Endothelial cell of umbilical vein (primary cell): ENCODE results near the gene OR2Y1.

Experiments
- CTCF ChIP-seq, 2 donors: IDR thresholded peaks; 1 replicate in 1 of 2; 2 replicates in 1 of 2; pipeline ENCODE4 v1.5.1; 2011; ENCODE audit warnings: low read length in 2 of 2, mild to moderate bottlenecking in 2 of 2, moderate library complexity in 2 of 2, control low read depth in 1 of 2, inconsistent platforms in 1 of 2, low read depth in 1 of 2; ENCODE audit not compliant: insufficient read depth in 1 of 2; ENCODE audit errors: extremely low read depth in 1 of 2
- EZH2 ChIP-seq: IDR thresholded peaks from 2 replicates; pipeline ENCODE4 v1.6.1; 2012; ENCODE audit warnings: borderline replicate concordance, low read depth, mild to moderate bottlenecking, moderate library complexity, low read length, inconsistent platforms; ENCODE audit not compliant: severe bottlenecking
- GATA2 ChIP-seq: IDR thresholded peaks from 2 replicates; pipeline ENCODE4 v1.7.0; 2011; ENCODE audit warnings: low read depth, mild to moderate bottlenecking, moderate library complexity, mixed read lengths, low read length; ENCODE audit not compliant: insufficient read length, insufficient read depth
- JUN ChIP-seq: IDR thresholded peaks from 2 replicates; pipeline ENCODE4 v1.6.1; 2011; ENCODE audit warnings: borderline replicate concordance, low read depth; ENCODE audit not compliant: insufficient read length, insufficient read depth
- MAX ChIP-seq: IDR thresholded peaks from 2 replicates; pipeline ENCODE4 v1.6.1; 2011; ENCODE audit not compliant: insufficient read depth, insufficient read length
- MYC ChIP-seq: IDR thresholded peaks from one replicate; pipeline ENCODE4 v1.6.1; 2011; ENCODE audit warnings: mild to moderate bottlenecking, low read depth, low read length
- POLR2A ChIP-seq: IDR thresholded peaks from 2 replicates; pipeline ENCODE4 v1.6.1; 2012; ENCODE audit warnings: low read depth, mild to moderate bottlenecking, control low read depth, low read length
- POLR2AphosphoS5 ChIP-seq: IDR thresholded peaks from 2 replicates; pipeline ENCODE4 v1.6.1; 2012; ENCODE audit warnings: low read depth, mild to moderate bottlenecking, control low read depth, low read length, moderate library complexity; ENCODE audit not compliant: insufficient read depth

- TF ChIP-seq CTCF (IDR thresholded peaks at IDR 0.05; ENCODE audit: extremely low read depth in 1 of 2, insufficient read depth in 1 of 2, low read depth in 1 of 2, low read length in 2 of 2) (no peak), POLR2A (no peak), EZH2 (no peak), MAX (no peak), MYC (no peak), JUN (no peak), POLR2AphosphoS5 (no peak), GATA2 (no peak)
Measured at GRCh38 chr5:180744253-180744652, 4.4 kb upstream of the OR2Y1 start.
